H9 (cell line): ENCODE data around the gene ZNF236. TPM values are rescaled to one million over a fixed set of nuclear protein-coding genes. Genes with fewer than 3 reads are reported as not detected.

Experiments
- DNase-seq: peaks from one replicate; pipeline ENCODE4 v3.0.0-alpha.2; 2017
- H2AFZ ChIP-seq: one replicate; pipeline ENCODE4 v1.6.1; 2013; ENCODE audit warnings: mild to moderate bottlenecking, low read length, control low read depth, moderate library complexity
- H2AK5ac ChIP-seq: 2 replicates; pipeline ENCODE4 v1.6.1; 2013; ENCODE audit warnings: low read length, control low read depth, mixed read lengths; ENCODE audit not compliant: insufficient read length
- H2BK120ac ChIP-seq: one replicate; pipeline ENCODE4 v1.6.1; 2013; ENCODE audit warnings: low read depth, mild to moderate bottlenecking, low read length, control low read depth, inconsistent platforms; ENCODE audit not compliant: poor library complexity, severe bottlenecking
- H2BK12ac ChIP-seq: 2 replicates; pipeline ENCODE4 v1.6.1; 2013; ENCODE audit warnings: low read length, control low read depth, mixed read lengths, low read depth; ENCODE audit not compliant: insufficient read length
- H2BK15ac ChIP-seq: 2 replicates; pipeline ENCODE4 v1.6.1; 2013; ENCODE audit warnings: low read depth, low read length, control low read depth
- H2BK20ac ChIP-seq: one replicate; pipeline ENCODE4 v1.6.1; 2013; ENCODE audit warnings: low read depth, mild to moderate bottlenecking, low read length, control low read depth, inconsistent platforms; ENCODE audit not compliant: poor library complexity, severe bottlenecking
- H2BK5ac ChIP-seq: 2 replicates; pipeline ENCODE4 v1.6.1; 2013; ENCODE audit warnings: low read length, control low read depth, mixed read lengths; ENCODE audit not compliant: insufficient read length
- H3K14ac ChIP-seq: 2 replicates; pipeline ENCODE4 v1.6.1; 2013; ENCODE audit warnings: low read length, control low read depth; ENCODE audit not compliant: insufficient read depth
- H3K18ac ChIP-seq: 2 replicates; pipeline ENCODE4 v1.6.1; 2013; ENCODE audit warnings: low read depth, mild to moderate bottlenecking, mixed read lengths, low read length, control low read depth; ENCODE audit not compliant: insufficient read length
- H3K23ac ChIP-seq: 2 replicates; pipeline ENCODE4 v1.6.1; 2013; ENCODE audit warnings: low read length, control low read depth, mixed read lengths, low read depth; ENCODE audit not compliant: insufficient read length
- H3K23me2 ChIP-seq: 2 replicates; pipeline ENCODE4 v1.6.1; 2013; ENCODE audit warnings: low read depth, mild to moderate bottlenecking, mixed read lengths, low read length, control low read depth; ENCODE audit not compliant: insufficient read length, poor library complexity, severe bottlenecking
- H3K27ac ChIP-seq: 2 replicates; pipeline ENCODE4 v1.5.1; 2013; ENCODE audit warnings: low read length, control low read depth, mixed read lengths, low read depth; ENCODE audit not compliant: insufficient read length
- H3K27me3 ChIP-seq: 2 replicates; pipeline ENCODE4 v1.6.1; 2013; ENCODE audit warnings: low read length, control low read depth, inconsistent platforms; ENCODE audit not compliant: insufficient read depth
- H3K4ac ChIP-seq: 2 replicates; pipeline ENCODE4 v1.6.1; 2013; ENCODE audit warnings: low read depth, mild to moderate bottlenecking, control low read depth, inconsistent platforms, low read length, moderate library complexity
- H3K4me1 ChIP-seq: 2 replicates; pipeline ENCODE4 v1.6.1; 2013; ENCODE audit warnings: low read length, control low read depth, inconsistent platforms; ENCODE audit not compliant: insufficient read depth
- H3K4me2 ChIP-seq: 2 replicates; pipeline ENCODE4 v1.6.1; 2013; ENCODE audit warnings: low read length, control low read depth, mixed read lengths; ENCODE audit not compliant: insufficient read length, insufficient read depth
- H3K56ac ChIP-seq: 2 replicates; pipeline ENCODE4 v1.6.1; 2013; ENCODE audit warnings: low read depth, mild to moderate bottlenecking, mixed read lengths, low read length, control low read depth; ENCODE audit not compliant: insufficient read length
- H3K79me1 ChIP-seq: 2 replicates; pipeline ENCODE4 v1.6.1; 2013; ENCODE audit warnings: low read depth, mild to moderate bottlenecking, moderate library complexity, low read length, control low read depth, inconsistent platforms; ENCODE audit not compliant: insufficient read depth, poor library complexity, severe bottlenecking
- H3K79me2 ChIP-seq: 2 replicates; pipeline ENCODE4 v1.6.1; 2013; ENCODE audit warnings: low read length, control low read depth, inconsistent platforms; ENCODE audit not compliant: insufficient read depth
- H3K9ac ChIP-seq: 2 replicates; pipeline ENCODE4 v1.6.1; 2013; ENCODE audit warnings: low read length, control low read depth, mixed read lengths; ENCODE audit not compliant: insufficient read length; ENCODE audit errors: extremely low read depth
- H3K9me3 ChIP-seq: one replicate; pipeline ENCODE4 v1.6.1; 2013; ENCODE audit warnings: low read depth, low read length, inconsistent platforms; ENCODE audit not compliant: control insufficient read depth
- H3T11ph ChIP-seq: one replicate; pipeline ENCODE4 v1.6.1; 2013; ENCODE audit warnings: mild to moderate bottlenecking, low read length, control low read depth, inconsistent platforms
- H4K20me1 ChIP-seq: one replicate; pipeline ENCODE4 v1.6.1; 2013; ENCODE audit not compliant: control insufficient read depth, insufficient read length, insufficient read depth
- H4K5ac ChIP-seq: 2 replicates; pipeline ENCODE4 v1.6.1; 2013; ENCODE audit warnings: low read depth, mild to moderate bottlenecking, mixed read lengths, low read length, control low read depth; ENCODE audit not compliant: insufficient read length
- H4K8ac ChIP-seq: replicated peaks from 2 replicates; pipeline ENCODE4 v1.6.1; 2013; ENCODE audit warnings: low read length, control low read depth, mixed read lengths, low read depth; ENCODE audit not compliant: insufficient read length
- H4K91ac ChIP-seq: 2 replicates; pipeline ENCODE4 v1.6.1; 2013; ENCODE audit warnings: low read depth, mild to moderate bottlenecking, moderate library complexity, mixed read lengths, low read length, control low read depth; ENCODE audit not compliant: insufficient read length
- H3K27ac Mint-ChIP-seq, 3 experiments: 2 replicates in 2 of 3; 3 replicates in 1 of 3; pipeline ENCODE4 v1.8.0; 2020 to 2021; ENCODE audit warnings: mixed read lengths in 3 of 3, mild to moderate bottlenecking in 1 of 3, moderate library complexity in 1 of 3
- H3K27me3 Mint-ChIP-seq: 2 replicates; pipeline ENCODE4 v1.8.0; 2021; ENCODE audit warnings: low read depth, mild to moderate bottlenecking, moderate library complexity, mixed read lengths
- H3K36me3 Mint-ChIP-seq, 3 experiments: 2 replicates in 2 of 3; 3 replicates in 1 of 3; pipeline ENCODE4 v1.8.0; 2020 to 2021; ENCODE audit warnings: low read depth in 3 of 3, mixed read lengths in 3 of 3; ENCODE audit not compliant: insufficient read depth in 1 of 3
- H3K4me1 Mint-ChIP-seq, 2 experiments: 2 replicates each; pipeline ENCODE4 v1.8.0; 2020; ENCODE audit warnings: mixed read lengths in 2 of 2
- H3K4me3 Mint-ChIP-seq, 2 experiments: 2 replicates in 1 of 2; 3 replicates in 1 of 2; pipeline ENCODE4 v1.8.0; 2020 to 2021; ENCODE audit warnings: mild to moderate bottlenecking in 2 of 2, mixed read lengths in 2 of 2, moderate library complexity in 1 of 2
- H3K9me3 Mint-ChIP-seq, 2 experiments: 2 replicates in 1 of 2; 3 replicates in 1 of 2; pipeline ENCODE4 v1.8.0; 2020; ENCODE audit warnings: mild to moderate bottlenecking in 2 of 2, mixed read lengths in 2 of 2, moderate library complexity in 1 of 2
- CTCF ChIP-seq: fragments of 200-600 bp; sonication (generic); conservative IDR thresholded peaks from 3 replicates; pipeline ENCODE4 v1.8.0; 2021; ENCODE audit warnings: antibody characterized with exemption, mild to moderate bottlenecking
- WGBS: extraction: QIAGEN DNeasy Blood & Tissue Kit; methylation state at CpG from one replicate; pipeline ENCODE4 v1.1.7; 2013; ENCODE audit warnings: missing lambda C conversion rate, low lambda C conversion rate, mixed read lengths; ENCODE audit not compliant: insufficient read length; ENCODE audit errors: extremely low coverage; 5-methylcytosine and 5-hydroxymethylcytosine counted together
- total RNA-seq: library from RNA; stranded (reverse); gene quantifications from 2 replicates; pipeline ENCODE4 v1.2.1, GENCODE V29; 2021

ZNF236 gene
- total RNA-seq, 1 experiment from 2014 or later = 16.0 TPM

DNA sequence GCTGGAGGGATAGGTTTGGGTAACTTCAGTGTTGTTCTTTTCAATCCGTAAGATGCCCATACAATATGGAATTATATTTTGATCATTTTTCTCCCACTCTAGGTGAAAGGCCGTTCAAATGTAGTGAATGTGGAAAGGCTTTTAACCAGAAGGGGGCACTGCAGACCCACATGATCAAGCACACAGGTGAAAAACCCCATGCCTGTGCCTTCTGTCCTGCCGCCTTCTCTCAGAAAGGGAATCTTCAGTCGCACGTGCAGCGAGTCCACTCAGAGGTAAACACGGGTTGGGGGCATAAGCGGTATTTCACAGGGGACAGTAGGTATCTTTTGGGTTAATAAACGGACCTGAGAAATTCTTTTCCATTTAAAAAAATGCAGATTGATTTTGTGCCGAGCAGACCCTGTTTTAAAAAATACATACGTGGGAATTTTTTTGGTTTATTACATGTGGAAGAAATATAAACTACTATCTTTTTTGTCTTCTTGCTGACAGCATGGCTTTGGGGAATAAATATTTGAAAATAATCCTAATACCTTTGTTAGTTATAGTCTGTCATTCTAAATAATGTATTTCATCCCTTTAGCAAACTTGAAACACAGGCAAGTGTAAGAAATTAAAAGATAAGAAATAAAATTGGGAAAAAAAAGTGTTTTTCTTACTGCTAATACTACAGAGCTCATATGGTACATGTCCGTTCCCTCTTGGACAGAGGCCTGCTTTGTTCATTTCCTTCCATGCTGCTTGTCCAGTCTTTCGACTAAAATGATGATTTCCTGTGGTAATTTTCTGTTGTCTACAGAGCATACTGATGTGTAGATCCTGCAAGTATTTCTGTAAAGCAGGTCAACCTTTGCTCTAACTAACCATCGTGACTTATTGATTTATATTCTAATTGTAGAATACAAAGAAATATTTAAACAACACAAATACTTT lies 53.3 kb downstream of the ZNF236 start:
- Mint-ChIP-seq H3K36me3 (peaks cover 0 to 38% (median 12%) of the 10 kb centered on the region in 3 experiments; a peak in 6 of 7 replicates), H3K9me3 (no peaks in the 10 kb centered on the region; a peak in 1 of 5 replicates), H3K4me1 (peaks cover 8 to 12% of the 10 kb centered on the region in 2 experiments; a peak in 3 of 4 replicates), H3K27ac (peak overlapping the region in 1 of 3 experiments; percentile 82; a peak in 1 of 7 replicates), H3K27me3 (no peaks in the 10 kb centered on the region), H3K4me3 (no peak overlapping the region)
- no peak overlapping the region for H4K8ac ChIP-seq
- H4K20me1 ChIP-seq = no peaks in the 10 kb centered on the region
- WGBS = no CpG with 5 or more reads among the region's 14 CpGs
- H3K27me3 ChIP-seq = no peaks in the 10 kb centered on the region
- no peaks in the 10 kb centered on the region for H3K23me2 ChIP-seq
- no peak overlapping the region for H3T11ph ChIP-seq
- no peaks in the 10 kb centered on the region for H3K4me1 ChIP-seq
- no peaks in the 10 kb centered on the region for H3K79me2 ChIP-seq
- no peak overlapping the region for H3K14ac ChIP-seq
- no peak overlapping the region for H4K5ac ChIP-seq
- no peak overlapping the region for H2BK120ac ChIP-seq
- H3K79me1 ChIP-seq = no peaks in the 10 kb centered on the region
- no peak overlapping the region for H2BK20ac ChIP-seq
- TF ChIP-seq CTCF = peak; percentile 91
- H3K27ac ChIP-seq = no peak overlapping the region
- H3K4ac ChIP-seq = no peak overlapping the region
- H2AK5ac ChIP-seq = no peak overlapping the region
- no peak overlapping the region for H2BK12ac ChIP-seq
- no peak overlapping the region for H2AFZ ChIP-seq
- no peak overlapping the region for H3K9ac ChIP-seq
- no peak overlapping the region for H2BK5ac ChIP-seq
- no peak overlapping the region for H2BK15ac ChIP-seq
- no peaks in the 10 kb centered on the region for H3K9me3 ChIP-seq
- H3K56ac ChIP-seq = no peak overlapping the region
- H3K18ac ChIP-seq = no peak overlapping the region
- no peak overlapping the region for H3K4me2 ChIP-seq
- peak; percentile 65 for DNase-seq
- H4K91ac ChIP-seq = no peak overlapping the region
- H3K23ac ChIP-seq = no peak overlapping the region
